Measurements from ENCODE around the gene NADSYN1. TPM values are rescaled to one million over a fixed set of nuclear protein-coding genes. Genes with fewer than 3 reads are reported as not detected.

NADSYN1 gene
- polyA plus RNA-seq, 1 experiment, result 63.6 TPM

GRCh38 chr11:71507102-71507501 lies 54.1 kb downstream of the NADSYN1 start:
- ChIA-PET CTCF (no interaction called here), POLR2A (no interaction called here)
- no peak overlapping the region for H3K4me3 ChIP-seq (ENCODE audit: low read depth, low read length)
- DNase-seq (ENCODE audit: low read depth), result no peak
- no peaks in the 10 kb centered on the region for H3K27me3 ChIP-seq (ENCODE audit: control insufficient read depth, insufficient read depth, low read length)
- H3K36me3 ChIP-seq (ENCODE audit: control insufficient read depth, insufficient read depth, low read length), result peaks cover 1% of the 10 kb centered on the region; the same call in 1 of the 2 replicates
- TF ChIP-seq CTCF (IDR thresholded peaks at IDR 0.05; ENCODE audit: insufficient read depth, low read depth, low read length), result no peak

GRCh38 chr11:71518506-71519471 lies 65.8 kb downstream of the NADSYN1 start:
- H3K36me3 ChIP-seq (ENCODE audit: control insufficient read depth, insufficient read depth, low read length), result no peaks in the 10 kb centered on the region
- POLR2A ChIA-PET, result no interaction called here
- no peak overlapping the region for H3K4me3 ChIP-seq (ENCODE audit: low read depth, low read length)
- no peak for TF ChIP-seq CTCF (IDR thresholded peaks at IDR 0.05; ENCODE audit: insufficient read depth, low read depth, low read length)
- CTCF ChIA-PET, result no interaction called here
- DNase-seq (ENCODE audit: low read depth), result no peak
- H3K27me3 ChIP-seq (ENCODE audit: control insufficient read depth, insufficient read depth, low read length), result no peaks in the 10 kb centered on the region

GRCh38 chr11:71519546-71519945 lies 66.5 kb downstream of the NADSYN1 start:
- ChIA-PET POLR2A (no interaction called here), CTCF (interaction anchor here (1.4 kb wide), 1 partner anchor 56 kb away, joined by 3 read pairs; no protein-coding TSS in a partner anchor)
- no peak overlapping the region for H3K4me3 ChIP-seq (ENCODE audit: low read depth, low read length)
- H3K27me3 ChIP-seq (ENCODE audit: control insufficient read depth, insufficient read depth, low read length), result no peaks in the 10 kb centered on the region
- DNase-seq (ENCODE audit: low read depth), result no peak
- no peaks in the 10 kb centered on the region for H3K36me3 ChIP-seq (ENCODE audit: control insufficient read depth, insufficient read depth, low read length)
- no peak for TF ChIP-seq CTCF (IDR thresholded peaks at IDR 0.05; ENCODE audit: insufficient read depth, low read depth, low read length)

DNA sequence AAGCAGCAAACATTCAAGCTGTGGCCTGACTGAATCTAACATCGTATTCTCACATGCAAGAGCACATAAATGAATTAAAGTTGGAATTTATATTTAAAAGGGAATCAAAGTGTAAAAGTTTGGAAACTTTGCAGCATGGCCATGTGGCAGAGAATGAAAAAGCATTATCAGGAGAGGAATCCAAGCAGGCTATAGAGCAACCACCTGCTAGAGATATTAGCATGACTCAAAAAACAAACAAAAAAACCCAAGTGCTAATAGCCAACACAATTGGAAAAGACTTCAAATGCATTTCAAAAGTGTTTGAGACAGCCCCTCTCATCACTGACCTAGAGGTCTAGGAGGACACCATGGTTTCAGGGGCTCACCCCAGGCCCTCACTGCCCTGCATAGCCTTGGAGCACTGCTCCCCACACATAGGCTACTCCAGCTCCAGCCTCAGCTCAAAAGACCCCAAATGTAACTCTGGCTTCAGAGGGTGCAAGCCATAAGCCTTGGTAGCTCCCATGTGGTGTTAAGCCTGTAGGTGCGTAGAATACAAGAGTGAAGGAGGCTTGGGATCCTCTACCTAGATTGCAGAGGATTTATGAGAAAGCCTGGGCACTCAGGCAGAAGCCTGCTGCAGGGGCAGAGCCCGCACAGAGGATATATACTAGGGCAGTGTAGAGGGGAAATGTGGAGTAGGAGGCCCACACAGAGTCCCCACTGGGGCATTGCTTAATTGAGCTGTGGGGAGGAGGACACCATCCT lies 72.4 kb downstream of the NADSYN1 start:
- ChIA-PET CTCF (interaction anchor here (1.0 kb wide), 1 partner anchor 17 kb away, joined by 4 read pairs; no protein-coding TSS in a partner anchor), POLR2A (no interaction called here)
- DNase-seq (ENCODE audit: low read depth), result no peak

More for the DNA sequence above, 72.4 kb downstream of the NADSYN1 start:
- Histone ChIP-seq H3K4me3 (ENCODE audit: low read depth, low read length) (no peak overlapping the region), H3K36me3 (ENCODE audit: control insufficient read depth, insufficient read depth, low read length) (no peaks in the 10 kb centered on the region), H3K27me3 (ENCODE audit: control insufficient read depth, insufficient read depth, low read length) (no peaks in the 10 kb centered on the region; the same call in 1 of the 2 replicates)
- no peak for TF ChIP-seq CTCF (IDR thresholded peaks at IDR 0.05; ENCODE audit: insufficient read depth, low read depth, low read length)
